ENCODE results near the gene HMCN2. TPM values are rescaled to one million over a fixed set of nuclear protein-coding genes. Genes with fewer than 3 reads are reported as not detected.

The HMCN2 gene
- total RNA-seq, 4 donors from 2014 or later, result 0.68 to 9.2 (median 4.7) TPM

DNA sequence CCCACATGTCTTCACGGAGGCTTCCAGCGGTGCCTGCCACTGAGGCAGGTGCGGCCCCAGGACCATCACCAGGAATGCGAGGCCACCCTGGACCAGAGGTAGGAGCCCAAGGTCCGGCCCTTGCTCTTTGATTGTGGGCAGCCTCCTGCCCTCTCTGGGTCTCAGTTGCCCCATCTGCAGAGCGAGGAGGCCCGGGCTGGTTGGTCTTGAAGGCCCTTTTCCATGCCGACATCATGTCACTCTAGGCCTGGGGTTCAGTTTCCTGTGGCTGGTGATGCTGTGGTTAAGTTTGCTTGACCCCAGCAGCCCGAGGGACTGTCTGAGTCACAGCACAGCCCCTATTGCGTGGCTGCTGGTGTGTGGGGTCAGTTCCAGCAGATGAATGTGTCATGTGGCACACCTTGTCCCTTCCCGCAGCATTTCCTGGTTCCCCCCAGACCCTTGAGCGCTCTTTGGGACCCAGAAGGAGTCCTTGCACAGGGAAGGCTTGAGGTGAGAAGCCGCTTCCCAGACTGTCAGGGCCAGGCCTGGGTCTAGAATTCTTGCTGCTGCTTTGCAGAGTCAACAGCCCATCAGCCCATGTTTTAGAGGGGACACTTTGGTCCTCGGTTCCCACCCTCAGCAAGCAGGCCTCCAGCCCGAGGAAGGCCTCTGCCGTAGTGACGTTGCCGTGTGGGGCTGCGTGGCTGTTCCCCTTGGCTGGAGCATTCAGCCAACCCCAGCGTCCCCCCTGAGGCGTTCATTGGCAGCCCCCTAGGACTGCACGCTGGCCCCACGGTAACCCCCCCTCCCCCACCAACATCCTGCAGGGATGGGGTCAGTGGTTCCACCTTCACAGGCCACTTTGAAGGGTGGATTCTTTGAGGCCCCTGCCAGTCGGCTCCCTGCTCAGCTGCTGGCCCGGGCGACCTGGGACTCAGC, 31.0 kb upstream of the HMCN2 start:
- no peak for TF ChIP-seq CTCF (IDR thresholded peaks at IDR 0.05; ENCODE audit: low read depth)

DNA sequence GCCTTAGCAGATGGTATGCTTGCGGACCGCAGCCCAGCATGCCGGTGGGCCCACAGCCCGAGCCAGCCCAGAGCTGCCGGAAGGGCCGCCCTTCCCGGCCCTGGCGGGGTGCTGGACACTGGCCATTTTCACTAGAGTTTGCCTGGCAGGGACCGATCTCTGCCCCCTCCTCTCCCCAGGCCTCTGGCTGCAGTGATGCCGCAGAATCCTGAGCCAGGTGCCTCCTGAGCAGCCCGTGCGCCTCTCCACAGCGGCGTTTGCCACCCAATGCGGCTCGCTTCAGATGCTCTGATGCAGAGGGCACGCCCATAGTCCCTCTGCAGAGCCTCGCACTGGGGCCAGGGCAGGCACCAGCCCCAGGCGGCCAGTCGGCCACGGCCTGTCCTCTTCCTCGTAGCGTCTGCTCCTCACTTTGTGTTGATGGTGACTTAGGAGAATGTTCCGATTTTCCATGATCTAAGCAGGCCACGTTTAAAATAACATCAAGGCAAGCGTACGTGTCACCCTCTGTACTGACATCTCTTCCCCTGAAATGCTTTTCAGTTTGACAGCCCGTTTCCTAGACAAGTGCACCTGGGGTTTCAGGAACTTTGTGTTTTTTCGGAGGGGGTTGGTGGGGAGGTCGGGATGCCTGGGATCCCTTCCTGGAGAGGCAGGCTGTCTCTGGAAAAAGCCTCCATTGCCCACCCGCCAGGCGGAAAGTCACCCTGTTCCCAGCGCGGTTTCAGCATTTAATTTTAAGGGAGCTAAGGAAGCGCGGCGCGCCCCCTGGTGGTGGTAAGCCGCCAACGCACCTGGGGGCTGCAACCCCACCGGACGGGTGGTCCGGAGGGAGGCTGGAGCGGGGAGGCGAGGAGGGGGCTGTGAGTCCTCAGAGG, 29.8 kb upstream of the HMCN2 start:
- TF ChIP-seq CTCF (IDR thresholded peaks at IDR 0.05; ENCODE audit: low read depth), result no peak

GRCh38 chr9:130236436-130236985, 29.0 kb upstream of the HMCN2 start:
- TF ChIP-seq CTCF (IDR thresholded peaks at IDR 0.05; ENCODE audit: low read depth), result no peak

GRCh38 chr9:130237076-130237475, 28.5 kb upstream of the HMCN2 start:
- no peak for TF ChIP-seq CTCF (IDR thresholded peaks at IDR 0.05; ENCODE audit: low read depth)

DNA sequence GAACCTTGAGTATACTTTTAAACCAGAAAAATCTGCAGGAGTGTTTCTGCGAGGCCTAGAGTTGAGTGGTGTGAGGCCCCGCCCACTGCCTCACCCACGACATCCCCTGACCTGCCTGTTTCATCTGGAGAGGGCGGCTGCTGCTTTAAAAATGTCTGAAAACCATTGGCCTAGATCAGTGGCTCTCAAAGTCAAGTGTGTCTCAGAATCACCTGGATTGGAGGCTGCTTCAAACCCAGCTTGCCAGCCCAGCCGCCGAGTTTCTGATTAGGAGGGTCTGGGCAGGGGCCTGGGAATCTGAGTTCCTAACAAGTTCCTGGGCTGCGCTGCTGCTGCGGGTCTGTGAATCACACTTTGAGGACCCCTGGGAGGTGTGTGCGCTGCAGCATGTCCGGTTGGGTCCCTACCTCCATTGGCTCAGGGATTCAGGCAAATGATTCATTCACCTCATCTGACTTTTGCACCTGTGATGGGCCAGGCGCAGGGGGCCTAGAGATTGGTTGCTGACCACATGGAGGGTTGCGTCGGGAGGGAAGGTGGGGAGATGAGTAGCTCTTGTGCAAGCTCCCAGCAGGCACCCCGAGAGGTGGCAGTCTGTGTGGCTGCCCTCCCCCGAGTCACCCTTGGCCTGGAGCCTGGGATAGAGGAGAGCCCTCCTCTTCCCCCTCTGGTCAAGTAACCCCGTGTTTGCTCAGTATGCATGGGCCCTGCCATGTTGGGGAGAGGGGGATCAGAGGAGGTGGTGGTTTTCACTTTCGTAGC, 27.6 kb upstream of the HMCN2 start:
- TF ChIP-seq CTCF (IDR thresholded peaks at IDR 0.05; ENCODE audit: low read depth), result no peak

GRCh38 chr9:130239363-130239695, 26.2 kb upstream of the HMCN2 start:
- no peak for TF ChIP-seq CTCF (IDR thresholded peaks at IDR 0.05; ENCODE audit: low read depth)
